ENCODE measurements around the gene KIRREL3. TPM values are rescaled to one million over a fixed set of nuclear protein-coding genes. Genes with fewer than 3 reads are reported as not detected.

KIRREL3 gene
- 8.8 to 12.4 TPM (median 11.6 TPM) in 5 replicates for total RNA-seq (2022; extraction: Qiagen RNA extraction; ENCODE audit: low read depth)

GRCh38 chr11:127000291-127000968 lies at the start of gene KIRREL3:
TSS of gene KIRREL3 (minus strand) at chr11:127000770.

